CD14-positive monocyte (primary cell): Measurements from ENCODE around the gene ZFHX3. TPM values are rescaled to one million over a fixed set of nuclear protein-coding genes. Genes with fewer than 3 reads are reported as not detected.

ENCODE experiments used
- DNase-seq, 3 donors: peaks; one replicate each; pipeline ENCODE4 v3.0.0-alpha.2; 2011 to 2022
- H2AFZ ChIP-seq: 2 replicates; pipeline ENCODE4 v1.6.0; 2012; ENCODE audit warnings: mild to moderate bottlenecking, low read depth, low read length, inconsistent platforms; ENCODE audit not compliant: insufficient read depth, poor library complexity, severe bottlenecking
- H3K27ac ChIP-seq, 2 donors: 1 replicate in 1 of 2; 2 replicates in 1 of 2; pipeline ENCODE4 v1.5.1; 2012 to 2013; ENCODE audit warnings: low read length in 2 of 2, control low read depth in 1 of 2, inconsistent platforms in 1 of 2, low read depth in 1 of 2, mild to moderate bottlenecking in 1 of 2
- H3K27me3 ChIP-seq, 2 donors: one replicate each; pipeline versions ENCODE4 v1.6.0 to v1.6.1; 2011 to 2013; ENCODE audit warnings: low read length in 2 of 2; ENCODE audit not compliant: control insufficient read depth in 2 of 2, insufficient read depth in 2 of 2
- H3K36me3 ChIP-seq, 2 donors: replicated peaks in 1 of 2; 1 replicate in 1 of 2; 2 replicates in 1 of 2; pipeline versions ENCODE4 v1.5.1 to v1.6.1; 2012 to 2013; ENCODE audit warnings: low read length in 2 of 2, control low read depth in 1 of 2, inconsistent platforms in 1 of 2, mild to moderate bottlenecking in 1 of 2; ENCODE audit not compliant: insufficient read depth in 2 of 2, control insufficient read depth in 1 of 2
- H3K4me1 ChIP-seq, 2 donors: 1 replicate in 1 of 2; 2 replicates in 1 of 2; pipeline versions ENCODE4 v1.5.1 to v1.6.1; 2012 to 2013; ENCODE audit warnings: low read length in 2 of 2, control low read depth in 1 of 2, inconsistent platforms in 1 of 2, mild to moderate bottlenecking in 1 of 2, moderate library complexity in 1 of 2; ENCODE audit not compliant: insufficient read depth in 2 of 2, control insufficient read depth in 1 of 2
- H3K4me2 ChIP-seq: replicated peaks from 2 replicates; pipeline ENCODE3; 2012; ENCODE audit warnings: low read length, moderate library complexity, mild to moderate bottlenecking; ENCODE audit not compliant: poor library complexity, severe bottlenecking; ENCODE audit errors: extremely low read depth
- H3K4me3 ChIP-seq, 3 experiments: fragments of 200-600 bp in 1 of 3; sonication (generic) in 1 of 3; replicated peaks in 1 of 3; 1 replicate in 2 of 3; 2 replicates in 1 of 3; pipeline ENCODE4 v1.5.1; 2011 to 2013; ENCODE audit warnings: low read length in 3 of 3, mild to moderate bottlenecking in 3 of 3, control low read depth in 2 of 3, low read depth in 2 of 3, inconsistent platforms in 1 of 3, moderate library complexity in 1 of 3
- H3K79me2 ChIP-seq: 2 replicates; pipeline ENCODE4 v1.6.0; 2012; ENCODE audit warnings: mild to moderate bottlenecking, control low read depth, inconsistent platforms, low read length, moderate library complexity; ENCODE audit not compliant: insufficient read depth
- H3K9ac ChIP-seq: 2 replicates; pipeline ENCODE4 v1.6.0; 2017; ENCODE audit warnings: low read length, mild to moderate bottlenecking; ENCODE audit not compliant: insufficient read depth, poor library complexity, severe bottlenecking
- H3K9me3 ChIP-seq, 2 donors: replicated peaks in 1 of 2; 1 replicate in 1 of 2; 2 replicates in 1 of 2; pipeline versions ENCODE4 v1.5.1 to v1.6.1; 2012 to 2013; ENCODE audit warnings: low read length in 2 of 2, control low read depth in 1 of 2; ENCODE audit not compliant: control insufficient read depth in 1 of 2, insufficient read depth in 1 of 2
- H4K20me1 ChIP-seq: 2 replicates; pipeline ENCODE4 v1.6.0; 2012; ENCODE audit warnings: mild to moderate bottlenecking, low read length, control low read depth, moderate library complexity; ENCODE audit not compliant: insufficient read depth
- H3K27ac Mint-ChIP-seq, 7 donors: one replicate each; pipeline ENCODE4 v1.8.0; 2020; ENCODE audit warnings: mild to moderate bottlenecking in 7 of 7, mixed read lengths in 7 of 7, moderate library complexity in 6 of 7, inconsistent platforms in 2 of 7
- H3K27me3 Mint-ChIP-seq, 3 donors: one replicate each; pipeline ENCODE4 v1.8.0; 2021 to 2022; ENCODE audit warnings: low read depth in 3 of 3, mild to moderate bottlenecking in 3 of 3, mixed read lengths in 3 of 3, moderate library complexity in 3 of 3, inconsistent platforms in 1 of 3
- H3K36me3 Mint-ChIP-seq, 2 donors: one replicate each; pipeline ENCODE4 v1.8.0; 2020; ENCODE audit warnings: mixed read lengths in 2 of 2, inconsistent platforms in 1 of 2, mild to moderate bottlenecking in 1 of 2
- H3K4me1 Mint-ChIP-seq: one replicate; pipeline ENCODE4 v1.8.0; 2020; ENCODE audit warnings: mild to moderate bottlenecking, mixed read lengths
- H3K4me3 Mint-ChIP-seq, 2 donors: one replicate each; pipeline ENCODE4 v1.8.0; 2020; ENCODE audit warnings: mild to moderate bottlenecking in 2 of 2, mixed read lengths in 2 of 2, moderate library complexity in 1 of 2
- H3K9me3 Mint-ChIP-seq, 7 donors: one replicate each; pipeline ENCODE4 v1.8.0; 2020 to 2022; ENCODE audit warnings: mixed read lengths in 7 of 7, mild to moderate bottlenecking in 6 of 7, moderate library complexity in 6 of 7, inconsistent platforms in 2 of 7
- CTCF ChIP-seq: fragments of 200-600 bp; IDR thresholded peaks from one replicate; pipeline ENCODE4 v1.8.0; 2022; ENCODE audit warnings: antibody characterized with exemption, mild to moderate bottlenecking
- WGBS: methylation state at CpG from one replicate; pipeline ENCODE4 v1.1.5; 2013; ENCODE audit warnings: missing lambda C conversion rate; ENCODE audit not compliant: insufficient coverage; 5-methylcytosine and 5-hydroxymethylcytosine counted together
- intact Hi-C, 2 donors: fragments of 100-400 bp; cut with micrococcal nuclease; formaldehyde crosslinking; loops; one replicate each; pipeline versions ENCODE4 v1.15.0 to v1.15.1; 2023
- polyA plus RNA-seq, 3 donors: library from polyadenylated mRNA; depleted of rRNA in 1 of 3; unstranded in 2 of 3; stranded (reverse) in 1 of 3; fragments of 300-500 nt in 2 of 3; fragments of >200 nt in 1 of 3; fragmentation: Illumina TruSeq in 2 of 3; gene quantifications; 1 replicate in 2 of 3; 2 replicates in 1 of 3; pipeline ENCODE4 v1.2.3, GENCODE V29; 2012 to 2021

ZFHX3 gene
- polyA plus RNA-seq, 3 donors, result 0.42 to 4.2 (median 0.43) TPM

DNA sequence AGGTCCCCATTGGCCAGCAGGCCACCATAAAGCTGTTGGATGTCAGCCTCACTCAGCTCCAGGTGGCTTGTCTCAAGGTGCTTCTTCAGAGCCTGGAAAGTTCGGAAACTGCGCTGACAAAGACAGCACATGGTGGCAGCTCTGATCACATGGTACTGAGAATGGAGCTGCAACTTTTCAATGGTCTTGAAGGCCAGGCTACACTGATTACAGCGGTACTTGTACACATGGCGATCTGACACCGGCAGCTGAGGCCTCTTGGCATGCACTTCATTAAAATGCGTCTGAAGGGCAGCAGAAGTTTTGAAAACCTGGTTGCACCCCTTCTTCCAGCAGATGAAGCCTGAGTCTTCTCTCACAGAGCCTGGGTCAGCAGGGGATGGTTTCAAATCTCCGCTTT, 249.7 kb downstream of the ZFHX3 start:
- Histone ChIP-seq H3K36me3 (peaks cover 46 to 72% of the 10 kb centered on the region in 2 donors), H3K4me3 (no peak overlapping the region), H3K79me2 (no peaks in the 10 kb centered on the region), H3K9me3 (no peaks in the 10 kb centered on the region), H3K4me2 (no peak overlapping the region), H3K4me1 (no peaks in the 10 kb centered on the region), H2AFZ (no peak overlapping the region), H3K27ac (peak overlapping the region in 1 of 2 donors; percentile 12), H4K20me1 (no peaks in the 10 kb centered on the region), H3K9ac (no peak overlapping the region), H3K27me3 (no peaks in the 10 kb centered on the region)
- TF ChIP-seq CTCF, result no peak
- no peaks in the 10 kb centered on the region for H3K4me1 Mint-ChIP-seq
- 100% methylated on average over 6 of the region's 7 CpGs for WGBS
- H3K9me3 Mint-ChIP-seq, result peaks cover 0 to 4% (median 0%) of the 10 kb centered on the region in 7 donors
- H3K36me3 Mint-ChIP-seq, result peaks cover 61 to 76% of the 10 kb centered on the region in 2 donors
- peak overlapping the region in 1 of 7 donors; percentile 7 for H3K27ac Mint-ChIP-seq
- H3K27me3 Mint-ChIP-seq, result peaks cover 0 to 5% (median 2%) of the 10 kb centered on the region in 3 donors
- intact Hi-C loops, result no loop called here
- DNase-seq, result no peak
- H3K4me3 Mint-ChIP-seq, result no peak overlapping the region

DNA sequence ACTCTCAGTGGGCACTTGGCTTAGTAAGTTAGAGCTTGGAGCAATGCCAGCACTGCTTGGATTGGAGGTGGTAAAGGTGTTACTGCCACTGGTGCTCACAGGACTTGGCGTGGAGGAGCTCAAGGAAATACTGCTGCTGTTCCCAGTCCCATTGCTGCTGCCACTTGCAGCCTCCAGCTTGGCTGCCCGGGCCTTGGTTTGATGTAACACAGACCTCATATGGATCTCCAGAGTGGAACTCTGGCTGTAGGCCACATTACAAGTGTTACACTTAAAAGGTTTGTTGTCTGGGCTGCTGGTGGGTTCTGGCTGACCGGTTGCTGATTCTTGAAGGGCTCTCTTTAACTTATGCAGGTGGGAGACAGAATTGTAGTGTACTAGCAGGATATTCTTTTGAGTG, 250.3 kb downstream of the ZFHX3 start:
- intact Hi-C loops, result no loop called here
- Mint-ChIP-seq H3K27me3 (peaks cover 0 to 5% (median 2%) of the 10 kb centered on the region in 3 donors), H3K27ac (peak overlapping the region in 3 of 7 donors; percentile 7 to 67 (median 11)), H3K4me1 (no peaks in the 10 kb centered on the region), H3K4me3 (no peak overlapping the region), H3K9me3 (peaks cover 0 to 4% (median 0%) of the 10 kb centered on the region in 7 donors), H3K36me3 (peaks cover 59 to 79% of the 10 kb centered on the region in 2 donors)
- 85% methylated on average over 2 of the region's 3 CpGs for WGBS
- no peak for DNase-seq
- Histone ChIP-seq H3K4me3 (no peak overlapping the region), H3K9me3 (no peaks in the 10 kb centered on the region), H3K4me2 (no peak overlapping the region), H3K9ac (no peak overlapping the region), H3K27ac (peak overlapping the region in 1 of 2 donors; percentile 12), H2AFZ (no peak overlapping the region), H3K79me2 (no peaks in the 10 kb centered on the region), H3K4me1 (no peaks in the 10 kb centered on the region), H3K27me3 (no peaks in the 10 kb centered on the region), H4K20me1 (no peaks in the 10 kb centered on the region), H3K36me3 (peaks cover 46 to 78% of the 10 kb centered on the region in 2 donors)
- TF ChIP-seq CTCF, result no peak
